ENCODE measurements around the gene LAMTOR4.

GRCh38 chr7:100195222-100195621 is 46.5 kb downstream of the LAMTOR4 start:
- TF ChIP-seq, protein P1, sequence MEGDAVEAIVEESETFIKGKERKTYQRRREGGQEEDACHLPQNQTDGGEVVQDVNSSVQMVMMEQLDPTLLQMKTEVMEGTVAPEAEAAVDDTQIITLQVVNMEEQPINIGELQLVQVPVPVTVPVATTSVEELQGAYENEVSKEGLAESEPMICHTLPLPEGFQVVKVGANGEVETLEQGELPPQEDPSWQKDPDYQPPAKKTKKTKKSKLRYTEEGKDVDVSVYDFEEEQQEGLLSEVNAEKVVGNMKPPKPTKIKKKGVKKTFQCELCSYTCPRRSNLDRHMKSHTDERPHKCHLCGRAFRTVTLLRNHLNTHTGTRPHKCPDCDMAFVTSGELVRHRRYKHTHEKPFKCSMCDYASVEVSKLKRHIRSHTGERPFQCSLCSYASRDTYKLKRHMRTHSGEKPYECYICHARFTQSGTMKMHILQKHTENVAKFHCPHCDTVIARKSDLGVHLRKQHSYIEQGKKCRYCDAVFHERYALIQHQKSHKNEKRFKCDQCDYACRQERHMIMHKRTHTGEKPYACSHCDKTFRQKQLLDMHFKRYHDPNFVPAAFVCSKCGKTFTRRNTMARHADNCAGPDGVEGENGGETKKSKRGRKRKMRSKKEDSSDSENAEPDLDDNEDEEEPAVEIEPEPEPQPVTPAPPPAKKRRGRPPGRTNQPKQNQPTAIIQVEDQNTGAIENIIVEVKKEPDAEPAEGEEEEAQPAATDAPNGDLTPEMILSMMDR (conservative IDR thresholded peaks at IDR 0.05; ENCODE audit: low read depth, low read length), result no peak
- no peak for TF ChIP-seq EZH2phosphoT487 (IDR thresholded peaks at IDR 0.05; ENCODE audit: borderline replicate concordance, low read length)
